Spleen (tissue), 7 donors: ENCODE results near the gene SEC14L3.

Experiments used
- POLR2A ChIP-seq, 3 donors: fragments of 450-650 bp; IDR thresholded peaks; one replicate each; pipeline ENCODE4 v1.5.1; 2017; ENCODE audit warnings: antibody characterized with exemption in 3 of 3, mild to moderate bottlenecking in 1 of 3
- TF ChIP-seq, protein P1 (sequence below), 11 experiments: fragments of 200-600 bp in 7 of 11; fragments of 450-650 bp in 4 of 11; sonication (generic) in 4 of 11; IDR thresholded peaks in 8 of 11; conservative IDR thresholded peaks in 3 of 11; 1 replicate in 7 of 11; 2 replicates in 4 of 11; pipeline versions ENCODE4 v1.4.0 to v1.8.0; 2016 to 2021; ENCODE audit warnings: antibody characterized with exemption in 11 of 11, inconsistent platforms in 4 of 11, mild to moderate bottlenecking in 1 of 11
- donor health status: DM: no; HTN: no; CAD: no; lungs with moderate emphysema.
- donor health status: DM: no; HTN: no; CAD: no.
- donor health status: DM: no; HTN: no; CAD: no.

DNA sequence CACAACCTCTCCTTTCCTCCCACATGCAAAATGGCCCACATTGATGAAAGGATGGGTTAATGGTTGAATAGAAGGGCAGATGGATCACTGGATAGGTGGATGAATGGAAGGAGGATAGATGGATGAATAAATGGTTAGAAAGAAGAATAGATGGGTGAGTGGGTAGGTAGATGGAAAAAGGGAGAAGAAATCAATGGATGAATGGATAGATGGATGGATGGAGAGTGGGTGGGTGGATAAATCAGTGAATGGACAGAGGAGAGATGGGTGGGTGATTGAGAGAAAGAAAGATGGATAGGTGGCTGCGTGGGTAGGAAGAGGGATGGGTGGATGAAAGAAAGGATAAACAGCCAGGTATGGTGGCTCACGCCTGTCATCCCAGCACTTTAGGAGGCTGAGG, 1.2 kb downstream of the SEC14L3 start:
- TF ChIP-seq, protein P1, sequence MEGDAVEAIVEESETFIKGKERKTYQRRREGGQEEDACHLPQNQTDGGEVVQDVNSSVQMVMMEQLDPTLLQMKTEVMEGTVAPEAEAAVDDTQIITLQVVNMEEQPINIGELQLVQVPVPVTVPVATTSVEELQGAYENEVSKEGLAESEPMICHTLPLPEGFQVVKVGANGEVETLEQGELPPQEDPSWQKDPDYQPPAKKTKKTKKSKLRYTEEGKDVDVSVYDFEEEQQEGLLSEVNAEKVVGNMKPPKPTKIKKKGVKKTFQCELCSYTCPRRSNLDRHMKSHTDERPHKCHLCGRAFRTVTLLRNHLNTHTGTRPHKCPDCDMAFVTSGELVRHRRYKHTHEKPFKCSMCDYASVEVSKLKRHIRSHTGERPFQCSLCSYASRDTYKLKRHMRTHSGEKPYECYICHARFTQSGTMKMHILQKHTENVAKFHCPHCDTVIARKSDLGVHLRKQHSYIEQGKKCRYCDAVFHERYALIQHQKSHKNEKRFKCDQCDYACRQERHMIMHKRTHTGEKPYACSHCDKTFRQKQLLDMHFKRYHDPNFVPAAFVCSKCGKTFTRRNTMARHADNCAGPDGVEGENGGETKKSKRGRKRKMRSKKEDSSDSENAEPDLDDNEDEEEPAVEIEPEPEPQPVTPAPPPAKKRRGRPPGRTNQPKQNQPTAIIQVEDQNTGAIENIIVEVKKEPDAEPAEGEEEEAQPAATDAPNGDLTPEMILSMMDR (IDR thresholded peaks at IDR 0.05 in 8 of 11, conservative IDR thresholded peaks at IDR 0.05 in 3 of 11): no peak
- no peak for TF ChIP-seq POLR2A (IDR thresholded peaks at IDR 0.05)
